ENCODE measurements around the gene PCBD2. TPM values are rescaled to one million over a fixed set of nuclear protein-coding genes. Genes with fewer than 3 reads are reported as not detected.

The PCBD2 gene
- total RNA-seq, 1 donor from 2014 or later: 15.9 TPM

GRCh38 chr5:135008556-135008955 is 103.6 kb downstream of the PCBD2 start:
- no peak for DNase-seq (ENCODE audit: low spot score in 2 of 2, unreplicated experiment in 2 of 2)
- Mint-ChIP-seq H3K27me3 (ENCODE audit: low read depth) (no peaks in the 10 kb centered on the region), H3K4me3 (no peak overlapping the region), H3K4me1 (no peaks in the 10 kb centered on the region), H3K27ac (no peak overlapping the region), H3K36me3 (peaks cover 14% of the 10 kb centered on the region), H3K9me3 (no peaks in the 10 kb centered on the region)
- TF ChIP-seq CTCF (IDR thresholded peaks at IDR 0.05; ENCODE audit: unreplicated experiment): no peak

GRCh38 chr5:135008981-135009735 is 104.2 kb downstream of the PCBD2 start:
- H3K36me3 Mint-ChIP-seq: peaks cover 12% of the 10 kb centered on the region
- H3K4me3 Mint-ChIP-seq: no peak overlapping the region
- no peaks in the 10 kb centered on the region for H3K27me3 Mint-ChIP-seq (ENCODE audit: low read depth)
- no peak overlapping the region for H3K27ac Mint-ChIP-seq
- no peaks in the 10 kb centered on the region for H3K9me3 Mint-ChIP-seq
- TF ChIP-seq CTCF (IDR thresholded peaks at IDR 0.05; ENCODE audit: unreplicated experiment): no peak
- H3K4me1 Mint-ChIP-seq: no peaks in the 10 kb centered on the region
- no peak for DNase-seq (ENCODE audit: low spot score in 2 of 2, unreplicated experiment in 2 of 2)

DNA sequence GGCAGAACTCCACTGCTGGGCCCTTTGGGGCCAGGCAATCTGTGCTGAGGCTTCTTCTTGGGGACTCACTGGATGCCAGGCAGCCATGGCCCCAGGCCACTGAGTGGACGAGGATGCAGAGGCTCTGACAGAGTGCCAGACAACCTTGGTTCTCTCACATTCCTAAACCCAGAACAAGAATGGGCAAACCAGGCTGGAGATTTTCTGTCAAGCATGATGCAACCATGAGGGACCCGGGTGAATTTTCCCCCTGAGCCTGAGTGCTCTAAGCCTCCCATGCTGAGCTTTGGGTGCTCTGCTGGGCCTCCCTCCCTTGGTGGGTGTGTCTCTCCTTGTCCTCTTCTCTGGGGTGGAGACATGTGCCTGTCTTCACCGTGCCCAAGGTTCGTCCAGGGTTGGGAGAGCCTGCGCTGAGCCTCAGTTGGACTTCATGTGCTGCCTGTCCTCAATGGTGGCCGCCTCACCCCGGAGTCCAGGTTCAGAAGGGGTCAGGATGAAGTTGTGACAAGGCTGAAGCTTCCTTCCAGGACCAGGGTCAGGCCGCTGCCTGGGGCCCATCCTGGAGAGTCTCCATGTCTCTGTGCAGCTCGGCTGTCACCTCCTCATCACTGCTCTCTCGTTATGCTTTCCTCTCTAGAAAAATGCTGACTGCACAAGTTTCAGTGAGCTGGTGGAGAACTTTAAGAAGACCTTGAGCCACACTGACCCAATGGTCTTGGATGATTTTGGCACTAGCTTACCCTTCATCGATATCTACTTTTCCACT is 105.0 kb downstream of the PCBD2 start:
- Mint-ChIP-seq H3K27me3 (ENCODE audit: low read depth) (no peaks in the 10 kb centered on the region), H3K4me1 (no peaks in the 10 kb centered on the region), H3K4me3 (no peak overlapping the region), H3K36me3 (peaks cover 5% of the 10 kb centered on the region), H3K9me3 (no peaks in the 10 kb centered on the region), H3K27ac (no peak overlapping the region)
- DNase-seq (ENCODE audit: low spot score in 2 of 2, unreplicated experiment in 2 of 2): no peak
- no peak for TF ChIP-seq CTCF (IDR thresholded peaks at IDR 0.05; ENCODE audit: unreplicated experiment)

- H3K27ac Mint-ChIP-seq: no peak overlapping the region
- H3K36me3 Mint-ChIP-seq: peaks cover 5% of the 10 kb centered on the region
- no peak for DNase-seq (ENCODE audit: low spot score in 2 of 2, unreplicated experiment in 2 of 2)
- no peak overlapping the region for H3K4me3 Mint-ChIP-seq
- H3K9me3 Mint-ChIP-seq: no peaks in the 10 kb centered on the region
- TF ChIP-seq CTCF (IDR thresholded peaks at IDR 0.05; ENCODE audit: unreplicated experiment): no peak
- no peaks in the 10 kb centered on the region for H3K4me1 Mint-ChIP-seq
- no peaks in the 10 kb centered on the region for H3K27me3 Mint-ChIP-seq (ENCODE audit: low read depth)
Observed at GRCh38 chr5:135010502-135011354, 105.8 kb downstream of the PCBD2 start.

- Mint-ChIP-seq H3K9me3 (no peaks in the 10 kb centered on the region), H3K27ac (no peak overlapping the region), H3K27me3 (ENCODE audit: low read depth) (no peaks in the 10 kb centered on the region)
Observed at GRCh38 chr5:135011355-135012032, 106.6 kb downstream of the PCBD2 start.

More at GRCh38 chr5:135011355-135012032, 106.6 kb downstream of the PCBD2 start:
- Mint-ChIP-seq H3K4me1 (no peaks in the 10 kb centered on the region), H3K4me3 (no peak overlapping the region), H3K36me3 (peaks cover 5% of the 10 kb centered on the region)
- TF ChIP-seq CTCF (IDR thresholded peaks at IDR 0.05; ENCODE audit: unreplicated experiment): no peak
- no peak for DNase-seq (ENCODE audit: low spot score in 2 of 2, unreplicated experiment in 2 of 2)

All from mesothelial cell of epicardium (in vitro differentiated cells).